Esophagus squamous epithelium (tissue), 4 donors: ENCODE results near the gene NR2C2.

Experiments
- POLR2A ChIP-seq, 4 donors: fragments of 450-650 bp; IDR thresholded peaks; one replicate each; pipeline ENCODE4 v1.6.1; 2017; ENCODE audit warnings: antibody characterized with exemption in 4 of 4, mild to moderate bottlenecking in 4 of 4, moderate library complexity in 3 of 4
- TF ChIP-seq, protein P1 (sequence below), 6 experiments: fragments of 450-650 bp in 4 of 6; fragments of 200-600 bp in 2 of 6; sonication (generic) in 2 of 6; IDR thresholded peaks; one replicate each; pipeline ENCODE4 v1.5.1; 2016 to 2019; ENCODE audit warnings: antibody characterized with exemption in 6 of 6, mild to moderate bottlenecking in 4 of 6, moderate library complexity in 4 of 6

DNA sequence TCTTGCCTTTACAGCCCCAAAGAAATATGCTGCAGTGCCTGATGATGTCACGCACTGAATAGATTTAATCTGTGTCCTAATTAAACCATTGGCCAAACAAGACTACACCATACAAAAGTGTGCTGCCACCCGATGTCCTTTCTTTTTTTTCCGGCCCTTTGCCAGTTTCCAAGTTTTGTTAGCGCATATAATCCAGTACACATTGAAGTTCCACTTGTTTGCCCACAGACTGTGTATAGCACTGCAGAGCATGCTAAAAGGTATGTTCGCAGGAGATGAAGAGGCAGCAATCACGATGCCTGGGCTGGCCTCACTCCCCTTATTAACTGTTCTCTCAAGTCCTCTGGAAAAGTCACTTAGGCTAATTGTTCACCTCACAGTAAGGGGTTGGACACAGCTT lies 90.9 kb downstream of the NR2C2 start:
- TF ChIP-seq, protein P1, sequence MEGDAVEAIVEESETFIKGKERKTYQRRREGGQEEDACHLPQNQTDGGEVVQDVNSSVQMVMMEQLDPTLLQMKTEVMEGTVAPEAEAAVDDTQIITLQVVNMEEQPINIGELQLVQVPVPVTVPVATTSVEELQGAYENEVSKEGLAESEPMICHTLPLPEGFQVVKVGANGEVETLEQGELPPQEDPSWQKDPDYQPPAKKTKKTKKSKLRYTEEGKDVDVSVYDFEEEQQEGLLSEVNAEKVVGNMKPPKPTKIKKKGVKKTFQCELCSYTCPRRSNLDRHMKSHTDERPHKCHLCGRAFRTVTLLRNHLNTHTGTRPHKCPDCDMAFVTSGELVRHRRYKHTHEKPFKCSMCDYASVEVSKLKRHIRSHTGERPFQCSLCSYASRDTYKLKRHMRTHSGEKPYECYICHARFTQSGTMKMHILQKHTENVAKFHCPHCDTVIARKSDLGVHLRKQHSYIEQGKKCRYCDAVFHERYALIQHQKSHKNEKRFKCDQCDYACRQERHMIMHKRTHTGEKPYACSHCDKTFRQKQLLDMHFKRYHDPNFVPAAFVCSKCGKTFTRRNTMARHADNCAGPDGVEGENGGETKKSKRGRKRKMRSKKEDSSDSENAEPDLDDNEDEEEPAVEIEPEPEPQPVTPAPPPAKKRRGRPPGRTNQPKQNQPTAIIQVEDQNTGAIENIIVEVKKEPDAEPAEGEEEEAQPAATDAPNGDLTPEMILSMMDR (IDR thresholded peaks at IDR 0.05), result no peak
- TF ChIP-seq POLR2A (IDR thresholded peaks at IDR 0.05), result no peak
